Measurements from ENCODE around the gene OR51I1.

DNA sequence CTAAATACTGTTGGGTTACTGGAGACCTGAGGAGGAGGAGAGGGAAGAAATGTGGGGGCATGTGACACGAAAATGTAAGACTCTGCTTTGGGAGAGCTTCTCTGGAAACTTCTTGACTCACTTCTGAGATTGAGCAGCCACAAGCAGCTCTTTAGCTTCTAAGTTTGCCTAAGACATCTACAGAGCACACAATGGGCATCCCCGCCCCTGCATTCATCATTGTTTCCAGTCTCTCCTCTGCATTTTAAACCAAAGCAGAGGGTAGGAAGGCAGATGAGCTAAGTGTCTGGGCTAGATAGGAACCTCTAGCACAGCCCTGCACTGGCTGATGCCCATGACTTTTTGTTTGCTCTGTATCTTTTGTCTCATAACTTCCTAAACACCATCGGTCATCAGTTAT, 45.1 kb upstream of the OR51I1 start:
- TF ChIP-seq, protein P1, sequence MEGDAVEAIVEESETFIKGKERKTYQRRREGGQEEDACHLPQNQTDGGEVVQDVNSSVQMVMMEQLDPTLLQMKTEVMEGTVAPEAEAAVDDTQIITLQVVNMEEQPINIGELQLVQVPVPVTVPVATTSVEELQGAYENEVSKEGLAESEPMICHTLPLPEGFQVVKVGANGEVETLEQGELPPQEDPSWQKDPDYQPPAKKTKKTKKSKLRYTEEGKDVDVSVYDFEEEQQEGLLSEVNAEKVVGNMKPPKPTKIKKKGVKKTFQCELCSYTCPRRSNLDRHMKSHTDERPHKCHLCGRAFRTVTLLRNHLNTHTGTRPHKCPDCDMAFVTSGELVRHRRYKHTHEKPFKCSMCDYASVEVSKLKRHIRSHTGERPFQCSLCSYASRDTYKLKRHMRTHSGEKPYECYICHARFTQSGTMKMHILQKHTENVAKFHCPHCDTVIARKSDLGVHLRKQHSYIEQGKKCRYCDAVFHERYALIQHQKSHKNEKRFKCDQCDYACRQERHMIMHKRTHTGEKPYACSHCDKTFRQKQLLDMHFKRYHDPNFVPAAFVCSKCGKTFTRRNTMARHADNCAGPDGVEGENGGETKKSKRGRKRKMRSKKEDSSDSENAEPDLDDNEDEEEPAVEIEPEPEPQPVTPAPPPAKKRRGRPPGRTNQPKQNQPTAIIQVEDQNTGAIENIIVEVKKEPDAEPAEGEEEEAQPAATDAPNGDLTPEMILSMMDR (IDR thresholded peaks at IDR 0.05), result no peak
- TF ChIP-seq POLR2A (IDR thresholded peaks at IDR 0.05), result no peak
